ENCODE measurements around the gene RRM1. TPM values are rescaled to one million over a fixed set of nuclear protein-coding genes. Genes with fewer than 3 reads are reported as not detected.

RRM1 gene
- total RNA-seq, 4 donors from 2014 or later = 13.8 to 23.8 (median 16.8) TPM

GRCh38 chr11:4187055-4187988 is 92.7 kb downstream of the RRM1 start:
- H3K4me3 ChIP-seq = peak overlapping the region; percentile 35 to 64 (median 52)
- TF ChIP-seq POLR2AphosphoS5 (IDR thresholded peaks at IDR 0.05) = no peak
- no peak for TF ChIP-seq POLR2A (IDR thresholded peaks at IDR 0.05)
- peak; percentile 80 to 98 (median 94) for TF ChIP-seq CTCF (IDR thresholded peaks at IDR 0.05)
- no peaks in the 10 kb centered on the region for H3K9me3 ChIP-seq
- peak overlapping the region; percentile 47 to 73 (median 66) for H3K27ac ChIP-seq
- WGBS, 2 donors (ENCODE audit: low coverage in 1 of 2) = 0 to 1% methylated on average over 2 to 39 of the region's 83 CpGs
- H3K36me3 ChIP-seq = no peaks in the 10 kb centered on the region
- in situ Hi-C loops (cut with MboI; ENCODE audit: low pct_ligation_motif_present in 1 of 4, low pct_unique_long_range_greater_than_20kb in 1 of 4, low sequenced_read_pairs in 3 of 4) (loop anchor here in 2 of 4 donors (10.0 to 25.0 kb wide), 3 partner anchors 297 to 825 kb away; partner anchors contain the start of gene OR52K1 (in 1 of the 2)), intact Hi-C loops (cut with DNase I; ENCODE audit: low total_unique reads) (loop anchor here (2.0 kb wide), 1 partner anchor 305 kb away; no protein-coding TSS in a partner anchor)
- peak; percentile 88 for DNase-seq
- H3K27me3 ChIP-seq = no peaks in the 10 kb centered on the region
- H3K4me1 ChIP-seq = peaks cover 0 to 6% (median 5%) of the 10 kb centered on the region in 4 donors

Other genes starting within 250 kb of the RRM1 start
- 10 to 100 TPM; 41.2 to 79.3 (median 48.0) TPM for gene STIM1, start 239.1 kb upstream of the RRM1 start, total RNA-seq